Measurements from ENCODE around the gene TBXAS1. TPM values are rescaled to one million over a fixed set of nuclear protein-coding genes. Genes with fewer than 3 reads are reported as not detected.
"Not testable (repeated sequence)": the region's sequence is repeated elsewhere in the genome, so short reads cannot be mapped to it uniquely, and the experiment has no call there.

TBXAS1 gene
- total RNA-seq, 1 donor from 2014 or later: 6.2 TPM

GRCh38 chr7:139915864-139916716 is 87.0 kb downstream of the TBXAS1 start:
- no peak for DNase-seq

GRCh38 chr7:139916717-139917395 is 87.8 kb downstream of the TBXAS1 start:
- DNase-seq: no peak

GRCh38 chr7:139917851-139918250 is 88.8 kb downstream of the TBXAS1 start:
- DNase-seq: no peak

- no peak for DNase-seq
Measured at GRCh38 chr7:139918480-139918879, 89.4 kb downstream of the TBXAS1 start.

- no peak for DNase-seq
Measured at GRCh38 chr7:139923090-139923489, 94.0 kb downstream of the TBXAS1 start.

- no peak for DNase-seq
Measured at GRCh38 chr7:139924461-139924860, 95.4 kb downstream of the TBXAS1 start.

GRCh38 chr7:139929221-139929620 is 100.2 kb downstream of the TBXAS1 start:
- not testable (repeated sequence) for DNase-seq

- no peak for DNase-seq
Measured at GRCh38 chr7:139930286-139930965, 101.4 kb downstream of the TBXAS1 start.

GRCh38 chr7:139931190-139931934 is 102.3 kb downstream of the TBXAS1 start:
- DNase-seq: no peak

- no peak for DNase-seq
Measured at GRCh38 chr7:139932531-139932930, 103.5 kb downstream of the TBXAS1 start.

- DNase-seq: no peak
Measured at GRCh38 chr7:139936760-139937310, 107.8 kb downstream of the TBXAS1 start.

- DNase-seq: no peak
Measured at GRCh38 chr7:139937715-139938114, 108.7 kb downstream of the TBXAS1 start.

GRCh38 chr7:139940866-139941265 is 111.8 kb downstream of the TBXAS1 start:
- DNase-seq: no peak

- DNase-seq: no peak
Measured at GRCh38 chr7:139941421-139941820, 112.4 kb downstream of the TBXAS1 start.

GRCh38 chr7:139941866-139942265 is 112.8 kb downstream of the TBXAS1 start:
- DNase-seq: no peak

GRCh38 chr7:139942636-139943035 is 113.6 kb downstream of the TBXAS1 start:
- DNase-seq: no peak

GRCh38 chr7:139943401-139943800 is 114.3 kb downstream of the TBXAS1 start:
- DNase-seq: no peak

- DNase-seq: no peak
Measured at GRCh38 chr7:139944248-139944647, 115.2 kb downstream of the TBXAS1 start.

- DNase-seq: no peak
Measured at GRCh38 chr7:139946533-139946932, 117.5 kb downstream of the TBXAS1 start.

- no peak for DNase-seq
Measured at GRCh38 chr7:139947021-139947420, 118.0 kb downstream of the TBXAS1 start.

- no peak for DNase-seq
Measured at GRCh38 chr7:139948167-139948566, 119.1 kb downstream of the TBXAS1 start.

Data from skin of body (tissue), 2 donors.